ENCODE measurements around the gene COL18A1. TPM values are rescaled to one million over a fixed set of nuclear protein-coding genes. Genes with fewer than 3 reads are reported as not detected.

COL18A1 gene
- polyA plus RNA-seq (2013, experiment 1 of 2), result 84.3 TPM
- 87.8 TPM for polyA plus RNA-seq (2013, experiment 2 of 2)

DNA sequence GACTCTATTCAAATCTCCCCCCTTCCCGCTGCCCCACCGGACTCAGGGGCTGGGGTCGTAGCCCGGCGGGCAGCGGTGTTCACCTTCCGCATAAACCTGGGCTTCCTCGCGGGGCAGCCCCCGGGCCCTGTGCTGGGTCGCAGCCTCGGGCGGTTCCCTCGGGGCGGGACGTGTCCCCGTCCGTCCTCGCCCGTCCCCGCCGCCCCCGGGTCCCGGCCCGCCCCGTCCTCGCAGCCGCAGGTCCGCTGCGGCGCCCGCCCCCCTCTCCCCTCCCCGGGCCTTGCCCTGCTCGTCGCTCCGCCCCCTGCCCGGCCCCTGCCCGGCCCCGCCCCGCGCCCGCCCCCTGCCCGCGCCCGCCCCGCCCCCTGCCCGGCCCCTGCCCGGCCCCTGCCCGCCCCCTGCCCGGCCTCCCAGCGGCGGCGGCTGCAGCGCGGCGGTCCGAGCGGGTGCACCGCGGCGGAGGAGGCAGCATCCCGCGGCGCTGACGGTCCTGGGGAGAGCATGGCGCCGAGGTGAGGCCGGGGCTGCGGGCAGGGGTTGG is at the start of gene COL18A1:
Gene COL18A1 (plus strand): TSS at position 436 of the 541 bp plus-strand sequence. CDS start 66 bp downstream, at position 502.
- WGBS, result under 1% methylated on average over 59 of the region's 69 CpGs
- Histone ChIP-seq H3K9me3 (ENCODE audit: insufficient read depth, low read depth, low read length) (peaks cover 9% of the 10 kb centered on the region), H3K27ac (ENCODE audit: low read depth, low read length) (peak within 1 kb of the TSS; percentile 86), H3K36me3 (ENCODE audit: insufficient read depth, low read length) (peaks cover 9% of the 10 kb centered on the region; the same call in 1 of the 2 replicates), H3K27me3 (ENCODE audit: insufficient read depth, low read length) (peaks cover 16% of the 10 kb centered on the region), H3K9ac (ENCODE audit: low read depth, low read length) (peak within 1 kb of the TSS; percentile 93), H3K4me1 (ENCODE audit: insufficient read depth, low read length) (peaks cover 36% of the 10 kb centered on the region), H3K4me3 (ENCODE audit: low read length) (peak within 1 kb of the TSS; percentile 69)

GRCh38 chr21:45355573-45355972 is 49.4 kb upstream of the COL18A1 start:
- Histone ChIP-seq H3K9me3 (ENCODE audit: insufficient read depth, low read depth, low read length) (no peaks in the 10 kb centered on the region), H3K36me3 (ENCODE audit: insufficient read depth, low read length) (no peaks in the 10 kb centered on the region), H3K27ac (ENCODE audit: low read depth, low read length) (no peak overlapping the region), H3K4me3 (ENCODE audit: low read length) (no peak overlapping the region), H3K27me3 (ENCODE audit: insufficient read depth, low read length) (no peaks in the 10 kb centered on the region), H3K9ac (ENCODE audit: low read depth, low read length) (no peak overlapping the region), H3K4me1 (ENCODE audit: insufficient read depth, low read length) (no peaks in the 10 kb centered on the region)
- WGBS, result 91% methylated on average over 14 of the region's 14 CpGs

GRCh38 chr21:45356251-45356650 is 48.7 kb upstream of the COL18A1 start:
- H3K9ac ChIP-seq (ENCODE audit: low read depth, low read length), result no peak overlapping the region
- no peak overlapping the region for H3K4me3 ChIP-seq (ENCODE audit: low read length)
- H3K27me3 ChIP-seq (ENCODE audit: insufficient read depth, low read length), result no peaks in the 10 kb centered on the region
- no peaks in the 10 kb centered on the region for H3K36me3 ChIP-seq (ENCODE audit: insufficient read depth, low read length)
- H3K4me1 ChIP-seq (ENCODE audit: insufficient read depth, low read length), result peaks cover 1% of the 10 kb centered on the region; the same call in 1 of the 2 replicates
- H3K9me3 ChIP-seq (ENCODE audit: insufficient read depth, low read depth, low read length), result no peaks in the 10 kb centered on the region
- H3K27ac ChIP-seq (ENCODE audit: low read depth, low read length), result peak overlapping the region; percentile 69; the same call in 1 of the 2 replicates
- WGBS, result 87% methylated on average over 10 of the region's 10 CpGs

DNA sequence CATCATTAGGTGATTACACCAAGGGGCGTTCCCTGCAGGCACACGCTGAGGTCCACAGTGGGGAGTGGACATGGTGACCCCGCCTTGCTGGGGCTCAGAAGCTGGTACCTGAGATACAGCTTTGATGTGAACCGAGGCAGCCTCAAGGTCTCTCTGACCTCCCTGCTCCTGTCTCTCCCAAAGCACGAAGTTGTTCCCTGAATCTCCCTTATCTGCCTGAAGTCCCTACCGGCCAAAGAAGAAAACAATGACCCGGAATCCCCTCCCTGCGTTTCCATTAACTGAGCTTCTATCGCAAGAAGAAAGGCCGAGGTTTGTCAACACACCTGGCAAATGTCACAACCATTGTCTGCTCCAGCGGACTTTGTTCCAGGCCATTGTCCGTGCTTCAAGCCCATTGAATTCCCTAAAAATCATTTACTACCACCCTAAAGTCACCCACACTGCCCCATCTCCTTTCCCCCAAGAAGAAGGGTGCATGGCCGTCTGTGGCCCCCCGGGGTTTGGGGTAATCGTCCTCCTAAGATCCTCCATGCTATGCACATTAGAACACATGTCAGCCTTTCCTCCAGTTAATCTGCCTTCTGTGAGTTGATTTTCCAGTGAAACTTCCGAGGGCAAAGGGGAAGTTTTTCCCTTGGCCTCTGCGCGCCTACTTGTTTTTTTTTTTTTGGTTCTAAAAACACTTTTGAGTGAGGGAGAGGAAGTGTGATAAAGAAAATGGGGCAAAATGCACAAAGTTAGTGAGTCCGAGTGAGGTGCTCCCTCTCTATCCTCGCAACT is 48.1 kb upstream of the COL18A1 start:
- Histone ChIP-seq H3K4me3 (ENCODE audit: low read length) (no peak overlapping the region), H3K9ac (ENCODE audit: low read depth, low read length) (no peak overlapping the region), H3K27me3 (ENCODE audit: insufficient read depth, low read length) (no peaks in the 10 kb centered on the region), H3K36me3 (ENCODE audit: insufficient read depth, low read length) (no peaks in the 10 kb centered on the region), H3K27ac (ENCODE audit: low read depth, low read length) (peak overlapping the region; percentile 69; the same call in 1 of the 2 replicates), H3K9me3 (ENCODE audit: insufficient read depth, low read depth, low read length) (no peaks in the 10 kb centered on the region), H3K4me1 (ENCODE audit: insufficient read depth, low read length) (peaks cover 7% of the 10 kb centered on the region; the same call in 1 of the 2 replicates)
- 80% methylated on average over 20 of the region's 20 CpGs for WGBS

DNA sequence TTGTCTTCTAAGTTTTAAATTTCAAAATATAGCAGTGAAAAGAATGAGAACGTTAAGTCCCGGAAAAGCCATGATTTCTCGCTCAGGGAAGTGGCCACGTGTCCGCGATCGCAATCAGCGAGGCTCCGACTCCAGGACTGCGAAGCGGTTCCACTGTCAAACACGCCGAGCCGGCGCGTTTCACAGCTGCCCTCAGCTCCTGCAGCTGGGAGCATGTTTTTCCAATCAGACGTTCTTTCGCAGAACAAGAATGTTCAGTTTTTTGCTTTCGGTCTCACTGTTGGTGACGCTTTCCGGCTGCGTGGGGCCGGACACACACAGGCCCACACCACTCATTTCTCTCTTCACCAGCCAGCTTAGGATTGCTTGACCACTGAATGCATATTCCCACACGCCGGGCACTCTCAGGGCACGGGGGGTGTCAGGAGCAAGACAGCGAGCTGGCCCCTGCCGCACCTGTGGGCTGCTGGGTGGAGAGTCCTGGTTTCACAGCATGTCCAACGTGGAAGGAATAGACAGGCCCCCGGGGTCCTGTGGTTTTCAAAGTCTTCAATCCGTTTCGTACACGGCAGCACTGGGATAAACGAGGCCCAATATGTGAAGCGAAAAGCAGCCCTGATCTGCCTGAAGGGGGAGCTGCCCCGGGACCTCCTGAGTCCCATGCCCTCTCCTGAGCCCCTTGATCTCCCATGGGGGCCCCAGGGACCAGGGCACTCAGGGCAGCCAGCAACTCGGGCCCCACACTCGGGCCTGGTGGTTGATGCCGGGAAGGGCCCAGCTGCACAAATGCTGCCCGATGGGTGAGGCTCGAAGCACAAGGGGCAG is 47.3 kb upstream of the COL18A1 start:
- Histone ChIP-seq H3K27me3 (ENCODE audit: insufficient read depth, low read length) (no peaks in the 10 kb centered on the region), H3K9me3 (ENCODE audit: insufficient read depth, low read depth, low read length) (no peaks in the 10 kb centered on the region), H3K4me3 (ENCODE audit: low read length) (no peak overlapping the region), H3K9ac (ENCODE audit: low read depth, low read length) (no peak overlapping the region), H3K27ac (ENCODE audit: low read depth, low read length) (peak overlapping the region; percentile 69; the same call in 1 of the 2 replicates), H3K4me1 (ENCODE audit: insufficient read depth, low read length) (peaks cover 9% of the 10 kb centered on the region; the same call in 1 of the 2 replicates), H3K36me3 (ENCODE audit: insufficient read depth, low read length) (no peaks in the 10 kb centered on the region)
- WGBS, result 90% methylated on average over 41 of the region's 41 CpGs

GRCh38 chr21:45358261-45358670 is 46.7 kb upstream of the COL18A1 start:
- H3K9ac ChIP-seq (ENCODE audit: low read depth, low read length), result no peak overlapping the region
- no peaks in the 10 kb centered on the region for H3K9me3 ChIP-seq (ENCODE audit: insufficient read depth, low read depth, low read length)
- H3K27ac ChIP-seq (ENCODE audit: low read depth, low read length), result no peak overlapping the region; the same call in 1 of the 2 replicates
- no peaks in the 10 kb centered on the region for H3K27me3 ChIP-seq (ENCODE audit: insufficient read depth, low read length)
- 93% methylated on average over 13 of the region's 15 CpGs for WGBS
- no peak overlapping the region for H3K4me3 ChIP-seq (ENCODE audit: low read length)
- peaks cover 9% of the 10 kb centered on the region; the same call in 1 of the 2 replicates for H3K4me1 ChIP-seq (ENCODE audit: insufficient read depth, low read length)
- H3K36me3 ChIP-seq (ENCODE audit: insufficient read depth, low read length), result no peaks in the 10 kb centered on the region

GRCh38 chr21:45358711-45359310 is 46.2 kb upstream of the COL18A1 start:
- H3K36me3 ChIP-seq (ENCODE audit: insufficient read depth, low read length), result no peaks in the 10 kb centered on the region

DNA sequence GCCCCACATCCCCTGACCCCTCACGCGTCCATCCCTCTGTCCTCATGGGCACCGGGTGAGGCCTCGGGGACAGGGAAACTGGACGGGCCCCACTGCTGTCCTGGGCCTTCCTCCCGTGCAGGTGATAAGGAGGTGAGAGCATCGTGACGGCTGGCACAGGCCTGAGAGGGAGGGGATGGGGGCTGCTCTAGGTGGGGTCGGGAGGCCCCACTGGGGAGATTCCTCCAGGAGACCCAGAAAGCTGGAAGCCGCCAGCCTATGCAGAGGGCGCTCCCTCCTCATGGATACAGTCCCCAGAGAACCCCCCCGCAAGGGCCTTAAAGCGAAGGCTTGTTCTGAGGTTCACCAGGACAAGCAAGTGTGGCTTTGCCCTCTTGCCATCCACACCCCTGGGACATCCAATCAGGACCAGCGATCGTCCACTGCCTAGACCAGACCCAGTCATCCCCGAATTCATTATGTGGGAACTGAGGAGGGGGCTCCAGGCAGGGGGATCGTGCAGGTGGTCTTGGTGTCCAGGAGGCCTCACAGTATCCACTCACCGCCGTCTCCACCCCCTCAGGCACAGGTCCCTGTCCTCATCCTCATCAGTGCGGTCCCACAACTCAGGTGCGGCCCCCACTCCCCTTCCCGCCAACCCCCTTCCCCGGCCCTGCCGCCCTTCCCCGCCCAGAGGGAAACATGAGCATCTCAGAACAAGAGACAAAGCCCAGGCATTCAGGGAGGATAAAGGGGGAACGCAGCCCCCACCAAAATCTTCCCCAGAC is 45.3 kb upstream of the COL18A1 start:
- Histone ChIP-seq H3K9ac (ENCODE audit: low read depth, low read length) (no peak overlapping the region), H3K27me3 (ENCODE audit: insufficient read depth, low read length) (no peaks in the 10 kb centered on the region), H3K27ac (ENCODE audit: low read depth, low read length) (no peak overlapping the region), H3K4me1 (ENCODE audit: insufficient read depth, low read length) (peaks cover 13% of the 10 kb centered on the region; the same call in 1 of the 2 replicates), H3K36me3 (ENCODE audit: insufficient read depth, low read length) (no peaks in the 10 kb centered on the region), H3K9me3 (ENCODE audit: insufficient read depth, low read depth, low read length) (no peaks in the 10 kb centered on the region), H3K4me3 (ENCODE audit: low read length) (no peak overlapping the region)
- WGBS, result 82% methylated on average over 25 of the region's 26 CpGs

More at GRCh38 chr21:45358711-45359310, 46.2 kb upstream of the COL18A1 start:
- no peak overlapping the region for H3K27ac ChIP-seq (ENCODE audit: low read depth, low read length)
- H3K4me3 ChIP-seq (ENCODE audit: low read length), result no peak overlapping the region
- 92% methylated on average over 13 of the region's 13 CpGs for WGBS
- peaks cover 9% of the 10 kb centered on the region; the same call in 1 of the 2 replicates for H3K4me1 ChIP-seq (ENCODE audit: insufficient read depth, low read length)
- no peaks in the 10 kb centered on the region for H3K9me3 ChIP-seq (ENCODE audit: insufficient read depth, low read depth, low read length)
- H3K9ac ChIP-seq (ENCODE audit: low read depth, low read length), result no peak overlapping the region
- H3K27me3 ChIP-seq (ENCODE audit: insufficient read depth, low read length), result no peaks in the 10 kb centered on the region

GRCh38 chr21:45361033-45361997 is 43.6 kb upstream of the COL18A1 start:
- H3K4me3 ChIP-seq (ENCODE audit: low read length), result no peak overlapping the region
- peaks cover 18% of the 10 kb centered on the region for H3K4me1 ChIP-seq (ENCODE audit: insufficient read depth, low read length)
- no peak overlapping the region for H3K27ac ChIP-seq (ENCODE audit: low read depth, low read length)
- H3K9me3 ChIP-seq (ENCODE audit: insufficient read depth, low read depth, low read length), result no peaks in the 10 kb centered on the region
- H3K27me3 ChIP-seq (ENCODE audit: insufficient read depth, low read length), result no peaks in the 10 kb centered on the region
- no peak overlapping the region; the same call in 1 of the 2 replicates for H3K9ac ChIP-seq (ENCODE audit: low read depth, low read length)
- WGBS, result 71% methylated on average over 29 of the region's 29 CpGs
- H3K36me3 ChIP-seq (ENCODE audit: insufficient read depth, low read length), result no peaks in the 10 kb centered on the region
